HUES48 (cell line): ENCODE results near the gene CD52.
"Not testable (repeated sequence)": the region's sequence is repeated elsewhere in the genome, so short reads cannot be mapped to it uniquely, and the experiment has no call there.

Experiments used
- H3K27ac ChIP-seq: one replicate; pipeline ENCODE4 v1.7.0; 2013; ENCODE audit warnings: low read depth, low read length, inconsistent platforms
- H3K27me3 ChIP-seq: 2 replicates; pipeline ENCODE4 v1.6.1; 2013; ENCODE audit warnings: mild to moderate bottlenecking, low read length; ENCODE audit not compliant: control insufficient read depth, insufficient read depth
- H3K36me3 ChIP-seq: 2 replicates; pipeline ENCODE4 v1.6.1; 2013; ENCODE audit warnings: low read length; ENCODE audit not compliant: control insufficient read depth, insufficient read depth
- H3K4me1 ChIP-seq: 2 replicates; pipeline ENCODE4 v1.6.1; 2013; ENCODE audit warnings: mild to moderate bottlenecking, low read length; ENCODE audit not compliant: control insufficient read depth, insufficient read depth
- H3K4me3 ChIP-seq: 2 replicates; pipeline ENCODE4 v1.5.1; 2013; ENCODE audit warnings: mild to moderate bottlenecking, low read depth, low read length
- H3K9ac ChIP-seq: 2 replicates; pipeline ENCODE4 v1.6.1; 2013; ENCODE audit warnings: mild to moderate bottlenecking, low read depth, low read length, moderate library complexity
- H3K9me3 ChIP-seq: 2 replicates; pipeline ENCODE4 v1.6.1; 2013; ENCODE audit warnings: low read length; ENCODE audit not compliant: control insufficient read depth, insufficient read depth

The CD52 gene

DNA sequence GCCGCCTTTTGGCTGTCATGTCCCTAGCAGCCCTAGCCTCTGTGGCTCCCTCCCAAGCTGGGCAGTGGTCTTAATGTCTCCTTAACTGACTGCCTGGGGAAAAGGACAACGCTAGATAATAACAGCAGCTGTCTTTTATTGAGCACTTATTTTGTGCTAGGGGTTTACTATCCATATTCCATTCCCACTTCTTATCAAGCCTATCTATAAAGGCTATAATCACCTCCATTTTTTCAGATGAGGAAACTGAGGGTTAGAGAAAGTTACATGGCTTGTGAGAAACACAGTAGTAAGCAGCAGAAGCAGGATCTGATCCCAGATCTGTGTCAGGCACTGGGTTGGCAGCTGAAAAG, 31.7 kb upstream of the CD52 start:
- H3K27ac ChIP-seq = no peak overlapping the region
- H3K4me3 ChIP-seq = no peak overlapping the region
- H3K27me3 ChIP-seq = no peaks in the 10 kb centered on the region
- H3K4me1 ChIP-seq = peaks cover 32% of the 10 kb centered on the region
- no peak overlapping the region for H3K9ac ChIP-seq
- no peaks in the 10 kb centered on the region for H3K36me3 ChIP-seq
- no peaks in the 10 kb centered on the region for H3K9me3 ChIP-seq

DNA sequence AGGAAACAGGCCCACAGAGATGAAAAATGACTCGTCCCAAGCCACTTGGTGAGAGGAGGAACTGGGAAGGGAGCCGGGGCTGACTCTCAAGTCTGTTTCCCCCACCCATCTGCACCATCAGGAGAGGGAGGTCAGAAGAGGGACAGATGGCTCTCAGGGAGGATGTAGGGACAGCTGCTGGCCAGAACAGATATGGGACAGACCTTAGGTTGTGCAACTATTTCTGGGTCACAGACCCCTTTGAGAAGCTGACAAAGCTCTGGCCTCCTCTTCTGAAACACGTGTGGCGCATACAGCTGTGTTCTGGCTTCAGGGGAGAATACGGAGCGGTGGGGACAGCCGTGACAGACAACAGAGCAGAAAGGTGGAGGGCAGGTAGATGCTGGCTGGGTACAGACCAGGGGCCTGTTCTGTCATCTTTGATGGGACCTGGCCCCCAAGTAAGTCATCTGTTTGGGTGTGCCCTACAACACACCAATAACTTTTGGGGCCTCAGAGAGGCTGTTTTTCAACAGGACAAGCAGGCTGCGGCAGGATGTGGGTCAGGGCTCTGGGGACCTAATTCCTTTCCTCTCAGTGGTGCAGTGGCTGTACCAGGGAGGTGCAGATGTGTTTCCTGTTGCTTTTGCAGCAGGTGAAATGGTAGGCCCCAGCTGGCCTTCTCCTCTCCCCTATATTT, 30.6 kb upstream of the CD52 start:
- Histone ChIP-seq H3K9me3 (no peaks in the 10 kb centered on the region), H3K27ac (no peak overlapping the region), H3K4me3 (no peak overlapping the region), H3K27me3 (no peaks in the 10 kb centered on the region), H3K36me3 (no peaks in the 10 kb centered on the region), H3K9ac (no peak overlapping the region), H3K4me1 (peaks cover 27% of the 10 kb centered on the region; the same call in 1 of the 2 replicates)

DNA sequence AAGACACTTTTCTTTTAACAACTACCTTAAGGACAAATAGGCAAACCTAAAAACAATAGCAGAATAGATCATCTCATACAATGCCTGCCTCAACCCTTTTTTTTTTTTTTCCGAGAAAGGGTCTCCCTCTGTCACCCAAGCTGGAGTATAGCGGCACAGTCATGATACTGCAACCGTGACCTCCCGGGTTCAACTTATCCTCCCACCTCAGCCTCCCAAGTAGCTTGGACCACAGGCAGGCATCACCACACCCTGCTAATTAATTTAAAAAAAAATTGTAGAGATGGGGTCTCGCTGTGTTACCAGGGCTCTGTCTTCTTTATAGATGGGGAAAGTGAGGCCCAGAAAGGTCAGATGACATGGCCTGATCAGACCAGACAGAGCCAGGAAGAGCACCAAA, 29.9 kb upstream of the CD52 start:
- H3K9me3 ChIP-seq = no peaks in the 10 kb centered on the region
- no peak overlapping the region for H3K4me3 ChIP-seq
- no peak overlapping the region for H3K27ac ChIP-seq
- no peaks in the 10 kb centered on the region for H3K27me3 ChIP-seq
- H3K36me3 ChIP-seq = no peaks in the 10 kb centered on the region
- no peak overlapping the region for H3K9ac ChIP-seq
- H3K4me1 ChIP-seq = peaks cover 23% of the 10 kb centered on the region; the same call in 1 of the 2 replicates

DNA sequence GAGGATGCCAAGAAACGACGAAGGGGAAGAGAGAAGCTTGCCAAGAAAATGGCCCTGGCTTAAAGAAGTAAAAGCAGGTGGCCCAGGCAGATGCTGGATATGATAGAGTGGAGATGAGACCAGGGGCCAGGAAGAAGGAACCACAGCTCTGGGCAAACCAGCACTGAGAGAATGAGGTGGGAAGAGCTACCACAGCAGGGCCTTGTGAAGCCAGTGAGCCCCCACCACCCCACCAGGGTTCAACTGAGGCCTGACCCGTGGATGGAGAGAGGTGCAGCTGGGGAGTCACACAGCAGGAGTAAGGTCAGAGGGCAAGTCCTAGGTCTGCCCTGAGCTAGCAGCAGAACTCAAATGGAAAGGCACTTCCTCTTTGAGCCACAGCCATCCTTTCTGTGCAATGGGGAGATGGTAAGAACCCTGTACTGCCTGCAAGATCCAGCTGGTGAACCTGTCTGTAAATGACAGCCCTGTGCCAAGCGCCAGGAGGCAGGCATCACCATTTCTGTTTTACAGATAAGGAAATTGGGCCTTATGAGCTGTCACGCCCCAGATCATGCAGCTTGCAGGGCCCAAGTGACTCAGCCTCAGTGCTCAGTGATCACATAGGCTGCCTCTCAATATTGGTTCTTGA, 29.3 kb upstream of the CD52 start:
- H3K9me3 ChIP-seq = no peaks in the 10 kb centered on the region
- H3K4me1 ChIP-seq = peaks cover 23% of the 10 kb centered on the region; the same call in 1 of the 2 replicates
- H3K27me3 ChIP-seq = no peaks in the 10 kb centered on the region
- no peak overlapping the region for H3K9ac ChIP-seq
- no peak overlapping the region for H3K4me3 ChIP-seq
- no peak overlapping the region for H3K27ac ChIP-seq
- no peaks in the 10 kb centered on the region for H3K36me3 ChIP-seq

DNA sequence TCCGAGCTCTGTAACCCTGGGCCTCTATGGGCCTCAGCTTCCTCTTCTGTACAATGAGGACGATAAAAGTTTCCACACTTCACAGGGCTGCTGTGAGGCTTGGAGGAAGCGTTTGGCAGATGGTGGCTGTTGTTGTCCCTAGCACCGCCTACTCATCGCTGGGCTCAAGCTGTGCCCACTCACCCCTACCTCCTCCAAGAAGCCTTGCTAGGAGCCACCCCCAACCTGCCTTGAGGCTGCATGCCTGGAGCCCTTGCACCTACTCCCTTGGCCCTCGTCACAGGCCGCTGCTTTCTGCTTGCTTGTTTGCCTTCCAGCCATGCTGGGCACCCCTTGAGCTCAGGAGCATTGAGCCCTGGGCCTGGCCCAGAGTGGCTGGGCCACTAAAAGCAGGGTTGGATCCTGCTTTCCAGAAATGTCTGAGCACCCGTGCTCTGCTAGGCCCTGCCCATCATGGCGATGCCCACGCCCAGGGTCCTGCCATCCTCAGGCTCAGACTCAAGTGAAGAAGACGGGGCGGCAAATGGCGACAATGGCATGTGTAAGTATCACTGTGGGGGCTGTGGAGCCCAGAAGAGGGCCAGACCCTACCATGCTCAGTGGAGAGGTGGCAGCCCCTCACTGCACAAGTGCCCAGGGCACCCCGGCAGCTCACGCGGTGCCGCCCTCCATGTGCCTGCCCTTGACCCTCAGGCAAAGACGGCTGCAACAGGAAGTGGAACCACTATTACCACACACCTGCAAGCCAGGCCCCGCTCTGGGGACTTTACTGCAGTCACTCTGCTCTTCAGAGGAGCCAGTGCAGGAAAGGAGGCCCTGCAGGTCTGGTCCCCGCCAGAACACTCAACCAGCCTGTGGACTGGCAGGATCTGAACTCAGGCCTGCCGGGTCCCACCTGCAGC, 28.3 kb upstream of the CD52 start:
- Histone ChIP-seq H3K9ac (no peak overlapping the region), H3K27ac (no peak overlapping the region)

DNA sequence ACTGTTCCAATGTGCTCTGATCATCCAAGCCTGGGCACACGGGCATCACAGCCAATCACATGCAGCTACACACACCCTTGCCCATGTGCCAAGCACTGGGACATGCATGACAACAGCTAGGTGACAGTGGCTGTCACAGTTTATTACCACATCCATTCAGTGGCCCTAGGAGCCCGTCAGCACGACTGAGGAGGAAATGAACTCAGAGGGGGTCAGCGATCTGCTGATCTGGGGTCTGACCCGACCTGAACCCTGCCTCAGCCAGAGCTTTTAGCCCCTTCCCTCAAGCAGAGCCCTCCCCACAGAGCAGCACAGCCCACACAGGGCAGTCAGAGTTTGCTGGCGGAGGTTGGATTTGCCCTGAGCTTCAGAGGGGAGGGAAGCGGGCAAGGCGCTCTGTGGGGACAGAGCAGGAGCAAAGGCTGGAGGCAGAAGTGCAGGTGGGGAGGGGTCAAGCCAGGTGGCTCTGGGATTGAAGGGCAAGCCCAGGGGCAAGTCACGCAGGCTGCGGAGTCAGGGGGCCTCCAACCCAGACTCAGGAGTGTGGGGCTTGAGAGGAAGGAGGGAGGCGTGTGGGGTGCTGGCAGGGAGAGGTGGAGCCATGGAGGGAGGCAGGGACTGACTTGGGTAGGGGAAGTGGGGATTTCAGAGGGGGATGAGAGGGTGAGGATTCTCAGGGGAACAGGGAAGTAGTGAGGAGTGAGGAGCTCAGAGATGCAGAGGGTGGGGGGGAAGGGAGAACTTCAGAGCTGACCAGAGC, 27.5 kb upstream of the CD52 start:
- Histone ChIP-seq H3K4me3 (no peak overlapping the region), H3K27me3 (no peaks in the 10 kb centered on the region), H3K9me3 (no peaks in the 10 kb centered on the region), H3K9ac (no peak overlapping the region), H3K4me1 (peaks cover 18% of the 10 kb centered on the region; the same call in 1 of the 2 replicates), H3K36me3 (no peaks in the 10 kb centered on the region), H3K27ac (peak overlapping the region; percentile 21)

More for the DNA sequence above, 28.3 kb upstream of the CD52 start:
- no peaks in the 10 kb centered on the region for H3K27me3 ChIP-seq
- H3K36me3 ChIP-seq = no peaks in the 10 kb centered on the region
- no peak overlapping the region for H3K4me3 ChIP-seq
- peaks cover 23% of the 10 kb centered on the region; the same call in 1 of the 2 replicates for H3K4me1 ChIP-seq
- H3K9me3 ChIP-seq = no peaks in the 10 kb centered on the region

DNA sequence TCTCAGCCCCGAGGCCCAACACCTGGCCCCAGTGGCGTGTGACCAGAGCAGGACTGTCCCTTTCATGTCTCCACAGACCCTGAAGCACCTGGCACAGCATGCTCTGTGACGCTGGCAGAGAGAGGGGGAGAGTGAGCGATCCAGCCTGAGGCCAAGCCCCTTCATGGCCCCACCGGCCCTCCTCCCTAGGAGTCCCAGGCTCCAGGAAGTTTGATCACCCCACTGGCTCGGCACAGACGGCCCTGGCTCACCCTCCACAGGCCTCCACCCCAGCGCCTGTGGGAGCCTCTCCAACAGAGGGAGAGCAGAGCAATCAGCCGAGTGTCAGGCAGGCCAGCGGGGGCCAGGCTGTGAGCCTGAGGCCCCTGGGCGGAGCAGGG, 26.9 kb upstream of the CD52 start:
- H3K9ac ChIP-seq = no peak overlapping the region
- no peak overlapping the region for H3K4me3 ChIP-seq
- H3K9me3 ChIP-seq = no peaks in the 10 kb centered on the region
- H3K27ac ChIP-seq = no peak overlapping the region
- no peaks in the 10 kb centered on the region for H3K36me3 ChIP-seq
- no peaks in the 10 kb centered on the region for H3K27me3 ChIP-seq
- H3K4me1 ChIP-seq = peaks cover 15% of the 10 kb centered on the region; the same call in 1 of the 2 replicates

DNA sequence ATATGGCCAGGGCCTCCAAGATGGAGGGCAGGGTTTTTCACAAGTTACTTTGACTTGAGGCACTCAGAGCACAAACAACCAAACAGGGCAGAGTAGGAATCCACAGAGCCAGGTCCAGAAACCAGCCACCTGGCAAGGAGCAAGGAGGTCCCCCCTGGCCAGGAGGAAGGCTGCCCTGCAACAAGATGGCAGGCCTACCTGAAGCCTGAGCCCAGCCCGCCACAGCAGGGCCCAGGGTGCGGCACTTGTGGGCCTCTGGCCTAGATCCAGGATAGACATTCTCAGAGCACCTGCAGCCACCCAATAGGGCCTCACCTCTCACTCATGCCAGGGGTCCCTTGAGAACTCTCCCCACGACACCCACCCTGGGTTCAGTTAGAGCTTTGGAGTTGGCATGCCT, 26.3 kb upstream of the CD52 start:
- Histone ChIP-seq H3K9me3 (no peaks in the 10 kb centered on the region), H3K4me1 (peaks cover 15% of the 10 kb centered on the region; the same call in 1 of the 2 replicates), H3K4me3 (no peak overlapping the region), H3K9ac (no peak overlapping the region), H3K36me3 (no peaks in the 10 kb centered on the region), H3K27ac (no peak overlapping the region), H3K27me3 (no peaks in the 10 kb centered on the region)

DNA sequence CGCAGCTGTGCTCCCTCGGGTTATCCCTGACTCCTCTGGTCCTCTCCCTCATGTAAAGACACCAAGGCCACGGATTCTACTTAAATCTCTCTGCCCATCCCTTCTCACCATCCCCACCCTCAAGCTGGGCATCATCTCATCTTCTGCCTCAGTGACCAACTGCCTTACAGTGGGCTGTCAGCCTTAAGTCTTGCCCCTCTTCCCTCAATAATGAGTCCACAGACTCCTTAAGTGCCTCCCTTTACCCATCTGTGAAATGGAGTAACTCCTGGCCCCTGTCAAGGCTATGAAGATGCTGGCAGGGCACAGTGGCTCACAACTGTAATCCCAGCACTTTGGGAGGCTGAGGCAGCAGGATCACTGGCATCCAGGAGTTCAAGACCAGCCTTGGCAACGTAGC, 25.8 kb upstream of the CD52 start:
- no peak overlapping the region for H3K9ac ChIP-seq
- H3K4me1 ChIP-seq = peaks cover 15% of the 10 kb centered on the region; the same call in 1 of the 2 replicates
- no peaks in the 10 kb centered on the region for H3K9me3 ChIP-seq
- no peak overlapping the region for H3K4me3 ChIP-seq
- no peaks in the 10 kb centered on the region for H3K36me3 ChIP-seq
- H3K27me3 ChIP-seq = no peaks in the 10 kb centered on the region
- H3K27ac ChIP-seq = no peak overlapping the region

DNA sequence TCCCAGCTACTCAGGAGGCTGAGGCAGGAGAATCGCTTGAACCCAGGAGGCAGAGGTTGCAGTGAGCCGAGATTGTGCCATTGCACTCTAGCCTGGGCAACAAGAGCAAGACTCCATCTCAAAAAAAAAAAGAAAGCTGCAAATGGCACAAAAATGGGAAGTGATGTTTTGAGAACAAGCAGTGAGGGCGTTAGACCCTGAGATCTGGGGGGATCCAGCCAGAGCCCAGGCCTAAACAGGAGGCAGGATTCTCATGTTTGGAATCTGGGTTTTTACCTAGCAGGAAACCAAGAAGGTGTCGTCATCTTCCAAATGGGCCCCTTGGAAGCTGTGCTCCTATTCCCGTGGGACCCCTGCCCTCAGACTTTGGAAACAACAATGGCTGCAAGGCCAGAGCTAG, 25.0 kb upstream of the CD52 start:
- H3K9me3 ChIP-seq, H3K27me3 ChIP-seq, H3K4me3 ChIP-seq, H3K27ac ChIP-seq, H3K36me3 ChIP-seq, H3K9ac ChIP-seq: not testable (repeated sequence)
- peaks cover 15% of the 10 kb centered on the region; the same call in 1 of the 2 replicates for H3K4me1 ChIP-seq
